ENCODE data around the gene AZU1.

Gene AZU1

GRCh38 chr19:827710-828321 is at the start of gene AZU1:
TSS of gene AZU1 (plus strand) at chr19:827837. CDS start at chr19:827847, 10 bp downstream.
- no peak for DNase-seq

GRCh38 chr19:778910-779653 is 48.6 kb upstream of the AZU1 start:
- DNase-seq = peak; percentile 82

GRCh38 chr19:780935-781334 is 46.7 kb upstream of the AZU1 start:
- DNase-seq = no peak

GRCh38 chr19:781800-782184 is 45.8 kb upstream of the AZU1 start:
- no peak for DNase-seq

- DNase-seq = no peak
These were observed 45.3 kb upstream of the AZU1 start for GRCh38 chr19:782185-782877.

- DNase-seq = no peak
These were observed 44.6 kb upstream of the AZU1 start for GRCh38 chr19:782878-783668.

- DNase-seq = no peak
These were observed 43.1 kb upstream of the AZU1 start for GRCh38 chr19:784541-784940.

GRCh38 chr19:787536-787935 is 40.1 kb upstream of the AZU1 start:
- DNase-seq = no peak

GRCh38 chr19:788686-788982 is 39.0 kb upstream of the AZU1 start:
- DNase-seq = no peak

GRCh38 chr19:788983-789700 is 38.5 kb upstream of the AZU1 start:
- DNase-seq = no peak

- DNase-seq = no peak
These were observed 38.0 kb upstream of the AZU1 start for GRCh38 chr19:789701-790060.

- DNase-seq = no peak
These were observed 36.5 kb upstream of the AZU1 start for GRCh38 chr19:791007-791566.

GRCh38 chr19:791567-792305 is 35.9 kb upstream of the AZU1 start:
- DNase-seq = no peak

GRCh38 chr19:792306-792885 is 35.2 kb upstream of the AZU1 start:
- no peak for DNase-seq

GRCh38 chr19:793806-794205 is 33.8 kb upstream of the AZU1 start:
- DNase-seq = no peak

GRCh38 chr19:795073-795611 is 32.5 kb upstream of the AZU1 start:
- no peak for DNase-seq

GRCh38 chr19:795691-796581 is 31.7 kb upstream of the AZU1 start:
- no peak for DNase-seq

GRCh38 chr19:796692-797527 is 30.7 kb upstream of the AZU1 start, which contains the start of gene PTBP1:
TSS of gene PTBP1 (plus strand) at chr19:797452. CDS start at chr19:797498, 46 bp downstream.
- peak; percentile 100 for DNase-seq

Measured in NCI-H69 (cell line).